Measurements from ENCODE around the gene C11orf65.

DNA sequence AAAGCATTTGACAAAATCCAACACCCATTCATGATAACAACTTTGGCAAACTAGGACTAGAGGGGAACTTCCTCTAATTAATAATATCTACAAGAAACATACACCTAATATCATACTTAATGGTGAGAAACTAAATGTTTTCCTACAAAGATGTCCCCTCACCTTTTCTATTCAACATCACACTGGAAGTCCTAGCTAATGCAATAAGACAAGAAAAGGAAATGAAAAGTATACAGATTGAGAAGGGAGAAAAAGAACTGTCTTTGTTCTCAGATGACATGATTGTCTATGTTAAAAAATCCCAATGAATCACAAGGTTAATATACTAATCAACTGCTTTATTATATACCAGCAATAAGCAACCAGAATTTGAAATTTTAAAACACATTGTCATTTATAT, 52.4 kb downstream of the C11orf65 start:
- TF ChIP-seq FOXM1 (IDR thresholded peaks at IDR 0.05; ENCODE audit: borderline replicate concordance) (no peak), SUZ12 (IDR thresholded peaks at IDR 0.05) (no peak), BHLHE40 (IDR thresholded peaks at IDR 0.05; ENCODE audit: borderline replicate concordance) (no peak), FOXK2 (IDR thresholded peaks at IDR 0.05) (no peak), LEF1 (IDR thresholded peaks at IDR 0.05; ENCODE audit: borderline replicate concordance) (no peak)
